ENCODE data around the gene TRIAP1.

Gene TRIAP1

GRCh38 chr12:120425797-120426196 lies 20.4 kb downstream of the TRIAP1 start:
- H3K4me3 ChIP-seq (ENCODE audit: low read depth, low read length), result no peak overlapping the region
- no peak for DNase-seq (ENCODE audit: low read depth, low spot score)
- ChIA-PET CTCF (no interaction called here), POLR2A (no interaction called here)
- TF ChIP-seq CTCF (IDR thresholded peaks at IDR 0.05; ENCODE audit: insufficient read depth, low read length, missing control alignments), result no peak

GRCh38 chr12:120422892-120423456 lies 23.2 kb downstream of the TRIAP1 start:
- no peak for TF ChIP-seq CTCF (IDR thresholded peaks at IDR 0.05; ENCODE audit: insufficient read depth, low read length, missing control alignments)
- ChIA-PET POLR2A (no interaction called here), CTCF (interaction anchor here (2.2 kb wide), 1 partner anchor 66 kb away, joined by 7 read pairs; no protein-coding TSS in a partner anchor)
- DNase-seq (ENCODE audit: low read depth, low spot score), result no peak
- no peak overlapping the region for H3K4me3 ChIP-seq (ENCODE audit: low read depth, low read length)

GRCh38 chr12:120421701-120422100 lies 24.5 kb downstream of the TRIAP1 start:
- no peak for DNase-seq (ENCODE audit: low read depth, low spot score)
- no peak overlapping the region for H3K4me3 ChIP-seq (ENCODE audit: low read depth, low read length)
- CTCF ChIA-PET, result interaction anchor here (1.0 kb wide), 1 partner anchor 9 kb away, joined by 3 read pairs; no protein-coding TSS in a partner anchor
- no peak for TF ChIP-seq CTCF (IDR thresholded peaks at IDR 0.05; ENCODE audit: insufficient read depth, low read length, missing control alignments)
- POLR2A ChIA-PET, result no interaction called here

- ChIA-PET POLR2A (no interaction called here), CTCF (interaction anchor here (1.0 to 4.3 kb wide), 3 partner anchors 12 to 66 kb away, joined by 3 to 31 read pairs (median 4); no protein-coding TSS in a partner anchor)
- DNase-seq (ENCODE audit: low read depth, low spot score), result no peak
- H3K4me3 ChIP-seq (ENCODE audit: low read depth, low read length), result no peak overlapping the region
- no peak for TF ChIP-seq CTCF (IDR thresholded peaks at IDR 0.05; ENCODE audit: insufficient read depth, low read length, missing control alignments)
Observed at GRCh38 chr12:120417917-120418580, 28.1 kb downstream of the TRIAP1 start.

- TF ChIP-seq CTCF (IDR thresholded peaks at IDR 0.05; ENCODE audit: insufficient read depth, low read length, missing control alignments), result no peak
- ChIA-PET POLR2A (no interaction called here), CTCF (interaction anchor here (4.3 kb wide), 1 partner anchor 13 kb away, joined by 31 read pairs; no protein-coding TSS in a partner anchor)
- no peak for DNase-seq (ENCODE audit: low read depth, low spot score)
- H3K4me3 ChIP-seq (ENCODE audit: low read depth, low read length), result no peak overlapping the region
Observed at GRCh38 chr12:120416490-120417216, 29.5 kb downstream of the TRIAP1 start.
